ENCODE measurements around the gene APEH.

Gene APEH

DNA sequence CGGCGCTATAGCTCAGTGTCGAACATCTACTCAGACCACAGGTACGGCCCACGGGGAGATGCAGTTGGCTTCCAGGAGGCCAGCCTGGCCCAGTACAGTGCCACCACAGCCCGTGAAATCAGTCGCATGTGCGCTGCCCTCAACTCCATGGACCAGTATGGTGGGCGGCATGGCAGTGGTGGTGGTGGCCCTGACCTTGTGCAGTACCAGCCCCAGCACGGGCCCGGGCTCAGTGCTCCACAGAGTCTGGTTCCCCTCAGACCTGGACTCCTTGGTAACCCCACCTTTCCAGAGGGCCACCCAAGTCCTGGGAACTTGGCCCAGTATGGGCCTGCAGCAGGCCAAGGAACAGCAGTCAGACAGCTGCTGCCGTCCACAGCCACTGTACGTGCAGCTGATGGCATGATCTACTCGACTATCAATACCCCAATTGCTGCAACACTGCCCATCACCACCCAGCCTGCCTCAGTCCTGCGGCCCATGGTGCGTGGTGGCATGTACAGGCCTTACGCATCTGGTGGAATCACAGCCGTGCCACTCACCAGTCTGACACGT, 18.3 kb upstream of the APEH start:
- no peak overlapping the region for H3K27ac ChIP-seq
- TF ChIP-seq, protein P1, sequence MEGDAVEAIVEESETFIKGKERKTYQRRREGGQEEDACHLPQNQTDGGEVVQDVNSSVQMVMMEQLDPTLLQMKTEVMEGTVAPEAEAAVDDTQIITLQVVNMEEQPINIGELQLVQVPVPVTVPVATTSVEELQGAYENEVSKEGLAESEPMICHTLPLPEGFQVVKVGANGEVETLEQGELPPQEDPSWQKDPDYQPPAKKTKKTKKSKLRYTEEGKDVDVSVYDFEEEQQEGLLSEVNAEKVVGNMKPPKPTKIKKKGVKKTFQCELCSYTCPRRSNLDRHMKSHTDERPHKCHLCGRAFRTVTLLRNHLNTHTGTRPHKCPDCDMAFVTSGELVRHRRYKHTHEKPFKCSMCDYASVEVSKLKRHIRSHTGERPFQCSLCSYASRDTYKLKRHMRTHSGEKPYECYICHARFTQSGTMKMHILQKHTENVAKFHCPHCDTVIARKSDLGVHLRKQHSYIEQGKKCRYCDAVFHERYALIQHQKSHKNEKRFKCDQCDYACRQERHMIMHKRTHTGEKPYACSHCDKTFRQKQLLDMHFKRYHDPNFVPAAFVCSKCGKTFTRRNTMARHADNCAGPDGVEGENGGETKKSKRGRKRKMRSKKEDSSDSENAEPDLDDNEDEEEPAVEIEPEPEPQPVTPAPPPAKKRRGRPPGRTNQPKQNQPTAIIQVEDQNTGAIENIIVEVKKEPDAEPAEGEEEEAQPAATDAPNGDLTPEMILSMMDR (conservative IDR thresholded peaks at IDR 0.05), result no peak
- no peak for TF ChIP-seq ZFX (IDR thresholded peaks at IDR 0.05)

GRCh38 chr3:49656541-49657112, 17.5 kb upstream of the APEH start:
- TF ChIP-seq ZFX (IDR thresholded peaks at IDR 0.05), result no peak
- TF ChIP-seq, protein P1 (conservative IDR thresholded peaks at IDR 0.05), result no peak
- H3K27ac ChIP-seq, result no peak overlapping the region

GRCh38 chr3:49657208-49657915, 16.8 kb upstream of the APEH start:
- TF ChIP-seq ZFX (IDR thresholded peaks at IDR 0.05), result no peak
- TF ChIP-seq, protein P1 (conservative IDR thresholded peaks at IDR 0.05), result no peak
- H3K27ac ChIP-seq, result no peak overlapping the region

GRCh38 chr3:49658711-49659110, 15.4 kb upstream of the APEH start:
- no peak overlapping the region for H3K27ac ChIP-seq
- TF ChIP-seq, protein P1 (conservative IDR thresholded peaks at IDR 0.05), result no peak
- TF ChIP-seq ZFX (IDR thresholded peaks at IDR 0.05), result no peak

GRCh38 chr3:49659756-49660155, 14.4 kb upstream of the APEH start:
- H3K27ac ChIP-seq, result no peak overlapping the region
- TF ChIP-seq ZFX (IDR thresholded peaks at IDR 0.05), result no peak
- TF ChIP-seq, protein P1 (conservative IDR thresholded peaks at IDR 0.05), result no peak

- TF ChIP-seq ZFX (IDR thresholded peaks at IDR 0.05), result no peak
- TF ChIP-seq, protein P1 (conservative IDR thresholded peaks at IDR 0.05), result no peak
- H3K27ac ChIP-seq, result no peak overlapping the region
Observed at GRCh38 chr3:49661281-49661680, 12.9 kb upstream of the APEH start.

DNA sequence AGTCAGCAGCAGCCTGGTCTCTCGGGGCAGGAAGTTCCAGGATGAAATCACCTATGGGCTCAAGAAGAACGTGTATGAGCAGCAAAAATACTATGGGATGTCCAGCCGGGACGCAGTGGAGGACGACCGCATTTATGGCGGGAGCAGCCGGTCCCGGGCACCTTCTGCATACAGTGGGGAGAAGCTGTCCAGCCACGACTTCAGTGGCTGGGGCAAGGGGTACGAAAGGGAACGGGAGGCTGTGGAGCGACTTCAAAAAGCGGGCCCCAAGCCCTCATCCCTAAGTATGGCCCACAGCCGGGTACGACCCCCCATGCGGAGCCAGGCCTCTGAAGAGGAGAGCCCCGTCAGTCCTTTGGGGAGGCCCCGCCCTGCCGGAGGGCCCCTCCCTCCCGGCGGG, 12.1 kb upstream of the APEH start:
- TF ChIP-seq ZFX (IDR thresholded peaks at IDR 0.05), result no peak
- TF ChIP-seq, protein P1 (conservative IDR thresholded peaks at IDR 0.05), result no peak

More for the DNA sequence above, 12.1 kb upstream of the APEH start:
- H3K27ac ChIP-seq, result no peak overlapping the region

Data from C4-2B (cell line).